ENCODE results near the gene SETD2. TPM values are rescaled to one million over a fixed set of nuclear protein-coding genes. Genes with fewer than 3 reads are reported as not detected.

The SETD2 gene
- total and polyA plus RNA-seq, 9 of the 15 experiments (the other 6 are each of a cell fraction or from before 2014, with no cell fraction given), result 8.2 to 44.0 (median 33.6) TPM

DNA sequence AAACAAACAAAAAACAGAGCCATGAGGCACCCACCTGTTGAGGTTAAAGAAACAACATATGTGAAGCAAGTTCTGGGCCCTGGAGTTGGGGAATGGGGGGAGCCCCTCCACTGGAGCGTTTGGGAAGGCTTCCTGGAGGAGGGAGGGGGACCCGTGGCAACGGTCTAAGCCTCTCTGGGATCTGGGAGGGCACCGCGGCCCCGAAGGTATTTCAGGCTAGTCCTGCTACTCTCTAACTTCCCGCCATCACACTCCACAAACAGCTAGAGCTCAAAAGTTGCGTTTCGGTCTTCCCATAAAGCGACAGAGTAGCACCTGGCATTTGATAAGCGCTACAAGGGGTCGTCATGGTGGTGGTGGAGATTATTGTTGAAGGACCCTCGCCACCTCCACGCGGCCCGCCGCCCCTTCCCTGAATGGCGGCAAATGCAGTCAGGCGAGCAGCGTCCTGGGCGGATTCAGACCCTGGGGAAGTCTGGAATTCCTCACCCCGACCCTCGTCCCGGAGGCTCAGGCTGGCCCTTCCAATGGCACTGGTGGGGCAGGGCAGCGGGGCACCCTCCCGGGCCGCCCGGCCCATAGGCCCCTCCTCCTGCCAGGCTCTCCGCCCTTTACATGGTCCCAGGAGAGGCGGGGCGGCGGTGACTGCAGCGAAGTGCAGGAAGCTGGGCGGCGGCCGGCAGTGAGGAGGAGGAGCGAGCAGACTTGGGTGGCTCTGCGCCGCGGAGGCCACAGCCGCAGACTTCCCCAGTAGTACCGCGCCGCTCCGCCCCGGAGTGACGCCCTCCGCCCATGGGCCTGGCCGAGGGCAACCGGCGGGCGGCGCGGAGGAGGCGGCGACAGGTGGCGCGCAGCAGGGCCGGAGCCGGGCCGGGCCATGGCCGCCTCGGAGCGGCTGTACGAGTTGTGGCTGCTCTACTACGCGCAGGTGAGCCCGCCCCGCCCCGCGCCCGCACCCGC lies 184.6 kb downstream of the SETD2 start, which contains the start of gene NBEAL2 (continued):
- TF ChIP-seq RBFOX2 (IDR thresholded peaks at IDR 0.05; ENCODE audit: low read depth, low read length), result peak; percentile 96
- no peak for TF ChIP-seq SAFB2 (IDR thresholded peaks at IDR 0.05; ENCODE audit: borderline replicate concordance, low read depth, low read length, severe bottlenecking)
- peak; percentile 33; the same call in 1 of the 2 replicates for TF ChIP-seq ZNF431 (CRISPR knock-in tag; IDR thresholded peaks at IDR 0.05)
- TF ChIP-seq RCOR1 (IDR thresholded peaks at IDR 0.05; ENCODE audit: borderline replicate concordance in 1 of 2, low read depth in 2 of 2, low read length in 2 of 2), result peak in 1 of 2 experiments; percentile 28; a peak in 1 of 4 replicates
- TF ChIP-seq CCAR2 (IDR thresholded peaks at IDR 0.05; ENCODE audit: low read depth, low read length), result no peak
- peak; percentile 84 for TF ChIP-seq SUPT5H (IDR thresholded peaks at IDR 0.05)
- peak; percentile 97 for TF ChIP-seq ZNF263 (CRISPR knock-in tag; IDR thresholded peaks at IDR 0.05; ENCODE audit: borderline replicate concordance)
- peak; percentile 10 for TF ChIP-seq NEUROD1 (IDR thresholded peaks at IDR 0.05; ENCODE audit: borderline replicate concordance, low read depth, low read length, partially characterized antibody)
- peak; percentile 92; the same call in 1 of the 2 replicates for TF ChIP-seq MTA3 (IDR thresholded peaks at IDR 0.05; ENCODE audit: borderline replicate concordance)
- peak; percentile 81 for TF ChIP-seq HNRNPLL (IDR thresholded peaks at IDR 0.05; ENCODE audit: low read depth, low read length, poor library complexity, severe bottlenecking)
- TF ChIP-seq, protein P1, sequence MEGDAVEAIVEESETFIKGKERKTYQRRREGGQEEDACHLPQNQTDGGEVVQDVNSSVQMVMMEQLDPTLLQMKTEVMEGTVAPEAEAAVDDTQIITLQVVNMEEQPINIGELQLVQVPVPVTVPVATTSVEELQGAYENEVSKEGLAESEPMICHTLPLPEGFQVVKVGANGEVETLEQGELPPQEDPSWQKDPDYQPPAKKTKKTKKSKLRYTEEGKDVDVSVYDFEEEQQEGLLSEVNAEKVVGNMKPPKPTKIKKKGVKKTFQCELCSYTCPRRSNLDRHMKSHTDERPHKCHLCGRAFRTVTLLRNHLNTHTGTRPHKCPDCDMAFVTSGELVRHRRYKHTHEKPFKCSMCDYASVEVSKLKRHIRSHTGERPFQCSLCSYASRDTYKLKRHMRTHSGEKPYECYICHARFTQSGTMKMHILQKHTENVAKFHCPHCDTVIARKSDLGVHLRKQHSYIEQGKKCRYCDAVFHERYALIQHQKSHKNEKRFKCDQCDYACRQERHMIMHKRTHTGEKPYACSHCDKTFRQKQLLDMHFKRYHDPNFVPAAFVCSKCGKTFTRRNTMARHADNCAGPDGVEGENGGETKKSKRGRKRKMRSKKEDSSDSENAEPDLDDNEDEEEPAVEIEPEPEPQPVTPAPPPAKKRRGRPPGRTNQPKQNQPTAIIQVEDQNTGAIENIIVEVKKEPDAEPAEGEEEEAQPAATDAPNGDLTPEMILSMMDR (IDR thresholded peaks at IDR 0.05 in 2 of 3, conservative IDR thresholded peaks at IDR 0.05 in 1 of 3; ENCODE audit: insufficient read depth in 2 of 3, low read depth in 1 of 3, low read length in 3 of 3), result peak in 2 of 3 experiments; percentile 29 to 39; a peak in 4 of 6 replicates
- no peak for TF ChIP-seq ZNF354B (CRISPR knock-in tag; IDR thresholded peaks at IDR 0.05)
- TF ChIP-seq, protein P2, sequence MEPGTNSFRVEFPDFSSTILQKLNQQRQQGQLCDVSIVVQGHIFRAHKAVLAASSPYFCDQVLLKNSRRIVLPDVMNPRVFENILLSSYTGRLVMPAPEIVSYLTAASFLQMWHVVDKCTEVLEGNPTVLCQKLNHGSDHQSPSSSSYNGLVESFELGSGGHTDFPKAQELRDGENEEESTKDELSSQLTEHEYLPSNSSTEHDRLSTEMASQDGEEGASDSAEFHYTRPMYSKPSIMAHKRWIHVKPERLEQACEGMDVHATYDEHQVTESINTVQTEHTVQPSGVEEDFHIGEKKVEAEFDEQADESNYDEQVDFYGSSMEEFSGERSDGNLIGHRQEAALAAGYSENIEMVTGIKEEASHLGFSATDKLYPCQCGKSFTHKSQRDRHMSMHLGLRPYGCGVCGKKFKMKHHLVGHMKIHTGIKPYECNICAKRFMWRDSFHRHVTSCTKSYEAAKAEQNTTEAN (CRISPR knock-in tag; IDR thresholded peaks at IDR 0.05), result no peak
- TF ChIP-seq, protein P3, sequence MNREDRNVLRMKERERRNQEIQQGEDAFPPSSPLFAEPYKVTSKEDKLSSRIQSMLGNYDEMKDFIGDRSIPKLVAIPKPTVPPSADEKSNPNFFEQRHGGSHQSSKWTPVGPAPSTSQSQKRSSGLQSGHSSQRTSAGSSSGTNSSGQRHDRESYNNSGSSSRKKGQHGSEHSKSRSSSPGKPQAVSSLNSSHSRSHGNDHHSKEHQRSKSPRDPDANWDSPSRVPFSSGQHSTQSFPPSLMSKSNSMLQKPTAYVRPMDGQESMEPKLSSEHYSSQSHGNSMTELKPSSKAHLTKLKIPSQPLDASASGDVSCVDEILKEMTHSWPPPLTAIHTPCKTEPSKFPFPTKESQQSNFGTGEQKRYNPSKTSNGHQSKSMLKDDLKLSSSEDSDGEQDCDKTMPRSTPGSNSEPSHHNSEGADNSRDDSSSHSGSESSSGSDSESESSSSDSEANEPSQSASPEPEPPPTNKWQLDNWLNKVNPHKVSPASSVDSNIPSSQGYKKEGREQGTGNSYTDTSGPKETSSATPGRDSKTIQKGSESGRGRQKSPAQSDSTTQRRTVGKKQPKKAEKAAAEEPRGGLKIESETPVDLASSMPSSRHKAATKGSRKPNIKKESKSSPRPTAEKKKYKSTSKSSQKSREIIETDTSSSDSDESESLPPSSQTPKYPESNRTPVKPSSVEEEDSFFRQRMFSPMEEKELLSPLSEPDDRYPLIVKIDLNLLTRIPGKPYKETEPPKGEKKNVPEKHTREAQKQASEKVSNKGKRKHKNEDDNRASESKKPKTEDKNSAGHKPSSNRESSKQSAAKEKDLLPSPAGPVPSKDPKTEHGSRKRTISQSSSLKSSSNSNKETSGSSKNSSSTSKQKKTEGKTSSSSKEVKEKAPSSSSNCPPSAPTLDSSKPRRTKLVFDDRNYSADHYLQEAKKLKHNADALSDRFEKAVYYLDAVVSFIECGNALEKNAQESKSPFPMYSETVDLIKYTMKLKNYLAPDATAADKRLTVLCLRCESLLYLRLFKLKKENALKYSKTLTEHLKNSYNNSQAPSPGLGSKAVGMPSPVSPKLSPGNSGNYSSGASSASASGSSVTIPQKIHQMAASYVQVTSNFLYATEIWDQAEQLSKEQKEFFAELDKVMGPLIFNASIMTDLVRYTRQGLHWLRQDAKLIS (CRISPR knock-in tag; IDR thresholded peaks at IDR 0.05), result peak; percentile 24; the same call in 1 of the 2 replicates
- TF ChIP-seq CHD4 (IDR thresholded peaks at IDR 0.05; ENCODE audit: insufficient read depth, insufficient replicate concordance, low read depth, low read length, poor library complexity, severe bottlenecking), result peak; percentile 49
- no peak; the same call in 1 of the 2 replicates for TF ChIP-seq ETV5 (CRISPR knock-in tag; IDR thresholded peaks at IDR 0.05; ENCODE audit: low read depth)
- TF ChIP-seq ZNF695 (CRISPR knock-in tag; IDR thresholded peaks at IDR 0.05), result 0 out of 2 replicates have a peak, but pooled peaks have one; percentile 12
